ENCODE data around the gene AHNAK.

Gene AHNAK

GRCh38 chr11:62435846-62436660, 110.6 kb downstream of the AHNAK start:
- no peak for DNase-seq (ENCODE audit: low read depth in 3 of 3)

- no peak for DNase-seq (ENCODE audit: low read depth in 3 of 3)
These were observed 112.7 kb downstream of the AHNAK start for GRCh38 chr11:62433904-62434276.

- no peak for DNase-seq (ENCODE audit: low read depth in 3 of 3)
These were observed 113.3 kb downstream of the AHNAK start for GRCh38 chr11:62433141-62433903.

- DNase-seq (ENCODE audit: low read depth in 3 of 3), result no peak
These were observed 113.9 kb downstream of the AHNAK start for GRCh38 chr11:62432695-62433094.

GRCh38 chr11:62431171-62431901, 115.3 kb downstream of the AHNAK start:
- DNase-seq (ENCODE audit: low read depth in 3 of 3), result no peak

GRCh38 chr11:62430425-62430824, 116.2 kb downstream of the AHNAK start:
- no peak for DNase-seq (ENCODE audit: low read depth in 3 of 3)

GRCh38 chr11:62428871-62429560, 117.6 kb downstream of the AHNAK start:
- no peak for DNase-seq (ENCODE audit: low read depth in 3 of 3)

GRCh38 chr11:62427630-62428233, 118.9 kb downstream of the AHNAK start:
- DNase-seq (ENCODE audit: low read depth in 3 of 3), result no peak

GRCh38 chr11:62423012-62423411, 123.6 kb downstream of the AHNAK start:
- no peak for DNase-seq (ENCODE audit: low read depth in 3 of 3)

GRCh38 chr11:62421996-62422395, 124.6 kb downstream of the AHNAK start:
- no peak for DNase-seq (ENCODE audit: low read depth in 3 of 3)

- DNase-seq (ENCODE audit: low read depth in 3 of 3), result no peak
These were observed 125.7 kb downstream of the AHNAK start for GRCh38 chr11:62420882-62421281.

- no peak for DNase-seq (ENCODE audit: low read depth in 3 of 3)
These were observed 126.7 kb downstream of the AHNAK start for GRCh38 chr11:62419943-62420342.

- DNase-seq (ENCODE audit: low read depth in 3 of 3), result no peak
These were observed 127.2 kb downstream of the AHNAK start for GRCh38 chr11:62419314-62419929.

- no peak for DNase-seq (ENCODE audit: low read depth in 3 of 3)
These were observed 127.9 kb downstream of the AHNAK start, which contains the start of gene SCGB1A1 for GRCh38 chr11:62418733-62419132. SCGB1A1 (plus strand) TSS chr11:62419033; CDS start chr11:62419096, 63 bp downstream.

GRCh38 chr11:62418136-62418535, 128.5 kb downstream of the AHNAK start:
- DNase-seq (ENCODE audit: low read depth in 3 of 3), result no peak

- no peak for DNase-seq (ENCODE audit: low read depth in 3 of 3)
These were observed 130.0 kb downstream of the AHNAK start for GRCh38 chr11:62416596-62416995.

- no peak for DNase-seq (ENCODE audit: low read depth in 3 of 3)
These were observed 133.4 kb downstream of the AHNAK start for GRCh38 chr11:62413060-62413696.

GRCh38 chr11:62411524-62411923, 135.1 kb downstream of the AHNAK start:
- DNase-seq (ENCODE audit: low read depth in 3 of 3), result no peak

- DNase-seq (ENCODE audit: low read depth in 3 of 3), result no peak
These were observed 135.6 kb downstream of the AHNAK start for GRCh38 chr11:62410972-62411371.

- no peak for DNase-seq (ENCODE audit: low read depth in 3 of 3)
These were observed 136.8 kb downstream of the AHNAK start for GRCh38 chr11:62409831-62410230.

Data from stimulated activated CD4-positive, alpha-beta T cell treated with anti-CD3 and anti-CD28 coated beads, TNF-alpha, amount 100 ng/mL, for 48 hours (primary cell).